ENCODE measurements around the gene HAO1.
"Not testable (repeated sequence)": the region's sequence is repeated elsewhere in the genome, so short reads cannot be mapped to it uniquely, and the experiment has no call there.

Gene HAO1

GRCh38 chr20:7940341-7940740 is at the start of gene HAO1:
HAO1 (minus strand) TSS chr20:7940458; CDS start chr20:7940422, 36 bp downstream.
- DNase-seq (ENCODE audit: low read depth), result no peak

- DNase-seq (ENCODE audit: low read depth), result no peak
Observed at GRCh38 chr20:7989379-7989778, 49.1 kb upstream of the HAO1 start.

- no peak for DNase-seq (ENCODE audit: low read depth)
Observed at GRCh38 chr20:7985916-7986315, 45.7 kb upstream of the HAO1 start.

GRCh38 chr20:7984192-7984591 is 43.9 kb upstream of the HAO1 start:
- DNase-seq (ENCODE audit: low read depth), result no peak

GRCh38 chr20:7981374-7981773 is 41.1 kb upstream of the HAO1 start:
- DNase-seq (ENCODE audit: low read depth), result no peak

GRCh38 chr20:7980332-7981046 is 40.2 kb upstream of the HAO1 start:
- peak; percentile 40 for DNase-seq (ENCODE audit: low read depth)

GRCh38 chr20:7977709-7978108 is 37.5 kb upstream of the HAO1 start:
- DNase-seq (ENCODE audit: low read depth), result no peak

- DNase-seq (ENCODE audit: low read depth), result no peak
Observed at GRCh38 chr20:7975851-7976414, 35.7 kb upstream of the HAO1 start.

- DNase-seq (ENCODE audit: low read depth), result peak; percentile 4
Observed at GRCh38 chr20:7974785-7975435, 34.7 kb upstream of the HAO1 start.

GRCh38 chr20:7971536-7972280 is 31.4 kb upstream of the HAO1 start:
- peak; percentile 30 for DNase-seq (ENCODE audit: low read depth)

GRCh38 chr20:7967199-7967844 is 27.1 kb upstream of the HAO1 start:
- peak; percentile 44 for DNase-seq (ENCODE audit: low read depth)

GRCh38 chr20:7966176-7966575 is 25.9 kb upstream of the HAO1 start:
- no peak for DNase-seq (ENCODE audit: low read depth)

- DNase-seq (ENCODE audit: low read depth), result no peak
Observed at GRCh38 chr20:7959484-7959883, 19.2 kb upstream of the HAO1 start.

GRCh38 chr20:7956561-7956960 is 16.3 kb upstream of the HAO1 start:
- DNase-seq (ENCODE audit: low read depth), result not testable (repeated sequence)

GRCh38 chr20:7950387-7950786 is 10.1 kb upstream of the HAO1 start:
- no peak for DNase-seq (ENCODE audit: low read depth)

- no peak for DNase-seq (ENCODE audit: low read depth)
Observed at GRCh38 chr20:7943891-7944290, 3.6 kb upstream of the HAO1 start.

- no peak for DNase-seq (ENCODE audit: low read depth)
Observed at GRCh38 chr20:7939663-7940062, 595 bp downstream of the HAO1 start.

- DNase-seq (ENCODE audit: low read depth), result no peak
Observed at GRCh38 chr20:7938058-7938457, 2.2 kb downstream of the HAO1 start.

- DNase-seq (ENCODE audit: low read depth), result no peak
Observed at GRCh38 chr20:7937328-7937727, 2.9 kb downstream of the HAO1 start.

GRCh38 chr20:7935027-7935551 is 5.2 kb downstream of the HAO1 start:
- no peak for DNase-seq (ENCODE audit: low read depth)

GRCh38 chr20:7933346-7933745 is 6.9 kb downstream of the HAO1 start:
- DNase-seq (ENCODE audit: low read depth), result no peak

- DNase-seq (ENCODE audit: low read depth), result no peak
Observed at GRCh38 chr20:7930343-7930742, 9.9 kb downstream of the HAO1 start.

Data from fibroblast of gingiva (primary cell).